GM12878 (cell line): ENCODE measurements around the gene COG4. TPM values are rescaled to one million over a fixed set of nuclear protein-coding genes. Genes with fewer than 3 reads are reported as not detected.

ENCODE experiments used
- CEBPB ChIP-seq, 2 experiments: fragments of 150-350 bp in 1 of 2; IDR thresholded peaks; 2 replicates each; pipeline ENCODE4 v1.6.1; 2012 to 2014; ENCODE audit warnings: low read depth in 2 of 2, low read length in 2 of 2, borderline replicate concordance in 1 of 2, inconsistent platforms in 1 of 2
- EP300 ChIP-seq, 2 experiments: fragments of 150-350 bp in 1 of 2; IDR thresholded peaks; 2 replicates each; pipeline ENCODE4 v1.6.1; 2011 to 2012; ENCODE audit warnings: low read depth in 2 of 2, low read length in 2 of 2, borderline replicate concordance in 1 of 2, improper control_type of control experiment in 1 of 2, inconsistent platforms in 1 of 2; ENCODE audit not compliant: control insufficient read depth in 1 of 2
- FOXM1 ChIP-seq: IDR thresholded peaks from 2 replicates; pipeline ENCODE4 v1.6.1; 2012; ENCODE audit warnings: low read depth, mild to moderate bottlenecking, inconsistent platforms, low read length, moderate library complexity
- MEF2A ChIP-seq: IDR thresholded peaks from 2 replicates; pipeline ENCODE4 v1.6.1; 2011; ENCODE audit warnings: low read depth, mild to moderate bottlenecking, low read length, moderate library complexity; ENCODE audit not compliant: insufficient read depth
- TCF12 ChIP-seq: IDR thresholded peaks from 2 replicates; pipeline ENCODE4 v1.6.1; 2011; ENCODE audit warnings: low read depth, mild to moderate bottlenecking, low read length
- ZBTB40 ChIP-seq: fragments of 450-650 bp; IDR thresholded peaks from 2 replicates; pipeline ENCODE4 v1.6.1; 2016; ENCODE audit warnings: mild to moderate bottlenecking, moderate library complexity, borderline replicate concordance
- polyA plus RNA-seq, 11 experiments: library from polyadenylated mRNA; depleted of rRNA in 4 of 11; unstranded in 6 of 11; stranded (reverse) in 5 of 11; fragments of >200 nt; fragmentation: Nextera tagmentation in 4 of 11; fragmentation: Illumina TruSeq in 1 of 11; extraction: Ambion mirVana in 4 of 11; extraction: Trizol in 1 of 11; gene quantifications; 1 replicate in 1 of 11; 2 replicates in 10 of 11; pipeline versions ENCODE4 v1.2.1 to v1.2.3, GENCODE V29; 2011 to 2016; ENCODE audit warnings: inconsistent platforms in 2 of 11, missing spikeins in 2 of 11, low read depth in 1 of 11
- total RNA-seq, 4 experiments: library from RNA; depleted of rRNA in 3 of 4; stranded (reverse); fragments of >200 nt in 3 of 4; fragmentation: Illumina TruSeq in 1 of 4; extraction: Trizol in 1 of 4; gene quantifications; 2 replicates each; pipeline versions ENCODE4 v1.2.1 to v1.2.3, GENCODE V29; 2013 to 2021

Gene COG4
- total and polyA plus RNA-seq, 10 of the 15 experiments (the other 5 are each of a cell fraction or from before 2014, with no cell fraction given), result 7.0 to 57.7 (median 33.0) TPM

DNA sequence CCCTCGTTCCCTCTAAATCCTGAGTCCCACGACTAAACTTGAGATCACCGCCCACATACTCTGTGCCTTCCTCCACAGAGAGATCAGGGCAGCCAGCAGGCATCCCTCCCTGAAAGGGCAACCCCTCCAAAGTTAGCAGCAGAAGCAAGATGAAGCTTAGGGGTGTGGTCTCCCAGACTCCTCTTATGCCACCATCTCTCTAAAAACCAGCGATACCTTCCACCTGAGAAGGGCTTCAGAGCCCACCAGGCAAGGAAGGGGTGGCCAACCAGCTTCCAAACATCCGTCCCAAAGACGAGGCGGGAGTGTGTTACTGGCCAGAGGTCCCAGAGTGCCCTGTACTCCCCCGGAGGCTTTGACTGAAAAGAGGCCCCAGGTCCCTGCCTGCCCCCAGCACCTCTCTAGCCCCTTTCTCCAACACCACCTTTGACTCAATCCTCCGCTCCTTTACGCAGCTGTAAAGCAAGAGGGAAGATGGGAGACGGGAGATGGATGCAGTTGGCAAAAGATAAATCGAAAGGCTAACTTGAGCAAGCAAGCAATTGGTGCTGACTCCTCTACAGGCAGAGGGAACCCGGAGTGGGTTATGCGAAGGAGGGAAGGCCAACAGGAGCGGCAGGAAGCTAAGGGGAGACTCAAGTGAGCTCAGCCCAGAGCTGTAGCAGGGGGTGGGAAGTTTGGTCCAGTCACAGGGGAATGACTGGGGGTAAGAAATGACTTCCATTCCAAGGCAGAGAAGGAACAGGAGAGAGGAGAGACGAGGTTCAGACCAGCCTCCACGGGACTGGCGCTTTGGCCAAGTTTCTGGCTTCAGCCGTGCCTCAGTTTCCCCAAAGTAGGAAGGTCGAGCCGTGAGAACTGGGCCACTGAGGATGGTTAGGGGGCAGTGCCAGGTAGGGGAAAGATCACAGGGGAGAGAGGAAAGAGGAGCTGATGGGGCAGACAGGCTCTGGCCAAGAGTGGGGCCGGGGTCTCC lies 85.5 kb downstream of the COG4 start (continued):
- no peak for TF ChIP-seq MEF2A
- TF ChIP-seq TCF12, result no peak
- TF ChIP-seq EP300 (IDR thresholded peaks at IDR 0.05; ENCODE audit: borderline replicate concordance in 1 of 2, control insufficient read depth in 1 of 2, low read depth in 2 of 2, low read length in 2 of 2), result no peak
- no peak; the same call in 1 of the 2 replicates for TF ChIP-seq ZBTB40
- no peak for TF ChIP-seq CEBPB (IDR thresholded peaks at IDR 0.05; ENCODE audit: borderline replicate concordance in 1 of 2, low read depth in 2 of 2, low read length in 2 of 2)
- no peak for TF ChIP-seq FOXM1
- TF ChIP-seq, all 136 proteins: peak for 6
